GM19099 (cell line): Measurements from ENCODE around the gene MEF2C.

Source experiments
- POLR2A ChIP-seq: IDR thresholded peaks from 3 replicates; pipeline ENCODE4 v1.6.1; 2011; ENCODE audit warnings: low read depth; ENCODE audit not compliant: insufficient read length; ENCODE audit errors: extremely low read depth

Gene MEF2C

DNA sequence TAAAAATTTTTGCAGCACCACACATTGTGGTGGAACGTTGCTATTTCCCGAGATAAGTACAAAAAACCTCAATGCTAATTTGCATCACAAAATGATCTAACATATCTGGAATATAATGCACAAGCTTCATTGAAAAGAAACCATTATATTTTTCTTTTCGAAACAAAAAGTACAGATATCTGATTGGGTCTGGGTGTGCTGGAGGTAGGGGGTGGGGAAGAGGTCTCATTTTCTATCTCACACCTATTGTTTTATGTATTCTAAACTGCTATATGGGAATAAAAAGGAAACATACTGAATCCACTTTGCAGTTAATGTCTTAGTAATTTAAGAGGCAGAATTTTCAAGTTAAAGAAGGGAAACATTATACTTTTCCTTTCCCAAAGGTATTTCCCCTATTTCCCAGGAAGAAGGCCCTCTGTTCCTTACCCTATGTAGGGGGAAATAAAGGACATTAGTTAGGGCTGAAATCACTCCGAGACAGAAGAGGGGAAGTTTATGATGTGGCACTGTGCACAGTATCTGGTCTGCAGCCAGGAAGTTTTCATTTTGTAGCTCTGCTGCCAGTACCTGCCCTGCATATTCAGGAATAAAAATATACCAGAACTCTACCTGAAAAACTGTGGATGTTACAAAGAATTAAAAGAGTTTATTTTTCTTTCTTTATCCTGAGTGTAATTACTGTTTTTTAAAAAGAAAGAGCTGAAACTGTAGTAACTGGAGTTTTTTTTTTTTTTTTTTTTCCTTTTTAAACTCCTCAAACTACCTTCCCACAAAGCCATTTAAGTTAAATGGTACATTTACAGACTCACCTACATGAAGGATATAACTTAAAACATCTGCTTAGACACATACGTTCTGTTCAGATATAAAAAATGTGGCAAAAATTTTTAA lies 7.4 kb downstream of the MEF2C start:
- no peak for TF ChIP-seq POLR2A

GRCh38 chr5:88873447-88873846 lies 9.5 kb downstream of the MEF2C start:
- no peak for TF ChIP-seq POLR2A

DNA sequence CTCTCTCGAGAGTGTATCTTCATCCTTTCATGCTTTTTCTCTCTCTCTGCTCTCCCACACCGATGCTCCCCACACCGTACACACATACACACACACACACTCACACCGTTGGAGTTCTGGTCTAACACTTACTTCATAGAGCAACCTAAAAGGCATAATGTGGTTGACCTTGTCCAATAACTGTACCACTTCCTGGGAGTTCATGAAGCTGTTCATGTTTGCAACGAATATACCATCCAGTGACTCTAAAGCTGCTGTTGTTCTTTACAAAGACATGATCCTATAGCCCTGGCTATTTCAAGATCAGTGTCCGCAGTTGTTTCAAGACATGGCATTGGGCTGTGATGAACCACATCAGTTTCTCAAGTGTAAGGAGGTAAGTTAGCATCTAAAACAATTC lies 10.0 kb downstream of the MEF2C start:
- TF ChIP-seq POLR2A = no peak

DNA sequence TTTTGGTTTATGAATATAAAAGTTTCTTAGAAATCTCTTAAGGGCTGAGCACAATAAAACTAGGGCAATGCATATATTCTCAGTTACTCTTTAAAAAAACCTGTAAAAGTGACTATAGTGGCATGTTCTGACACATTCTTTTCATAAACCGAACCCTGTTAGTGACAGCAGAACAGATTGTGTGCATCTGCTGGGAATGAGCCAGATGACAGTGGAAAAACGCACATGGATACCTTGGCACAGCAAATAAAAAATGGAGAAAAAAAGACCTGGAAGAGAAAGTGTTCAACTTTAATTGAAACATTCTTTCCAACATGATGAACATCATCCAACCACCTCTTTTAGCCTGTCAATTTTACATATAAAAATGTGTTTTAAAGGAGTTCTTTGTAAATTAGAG lies 12.7 kb downstream of the MEF2C start:
- no peak for TF ChIP-seq POLR2A

- TF ChIP-seq POLR2A = no peak
These were observed 14.4 kb downstream of the MEF2C start for GRCh38 chr5:88868468-88869068.

GRCh38 chr5:88867638-88868037 lies 15.3 kb downstream of the MEF2C start:
- TF ChIP-seq POLR2A = no peak

DNA sequence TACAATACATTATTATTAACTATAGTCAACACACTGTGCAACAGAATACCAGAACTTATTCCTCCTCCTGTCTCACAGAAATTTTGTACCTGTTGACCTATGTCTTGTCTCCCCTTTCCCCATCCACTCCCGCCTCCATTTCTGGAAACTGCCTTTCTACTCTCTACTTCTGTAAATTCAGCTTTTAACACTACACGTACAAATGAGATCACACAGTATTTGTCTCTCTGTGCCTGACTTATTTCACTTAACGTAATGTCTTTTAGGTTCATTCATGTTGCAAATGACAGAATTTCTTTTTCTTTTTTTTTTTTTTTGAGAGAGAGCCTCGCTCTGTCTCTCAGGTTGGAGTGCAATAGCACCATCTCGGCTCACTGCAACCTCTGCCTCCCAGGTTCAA lies 19.5 kb downstream of the MEF2C start:
- TF ChIP-seq POLR2A = no peak

GRCh38 chr5:88862547-88863175 lies 20.3 kb downstream of the MEF2C start:
- TF ChIP-seq POLR2A = no peak

GRCh38 chr5:88861231-88861630 lies 21.8 kb downstream of the MEF2C start:
- no peak for TF ChIP-seq POLR2A

- TF ChIP-seq POLR2A = no peak
These were observed 22.5 kb downstream of the MEF2C start for GRCh38 chr5:88860501-88860900.

DNA sequence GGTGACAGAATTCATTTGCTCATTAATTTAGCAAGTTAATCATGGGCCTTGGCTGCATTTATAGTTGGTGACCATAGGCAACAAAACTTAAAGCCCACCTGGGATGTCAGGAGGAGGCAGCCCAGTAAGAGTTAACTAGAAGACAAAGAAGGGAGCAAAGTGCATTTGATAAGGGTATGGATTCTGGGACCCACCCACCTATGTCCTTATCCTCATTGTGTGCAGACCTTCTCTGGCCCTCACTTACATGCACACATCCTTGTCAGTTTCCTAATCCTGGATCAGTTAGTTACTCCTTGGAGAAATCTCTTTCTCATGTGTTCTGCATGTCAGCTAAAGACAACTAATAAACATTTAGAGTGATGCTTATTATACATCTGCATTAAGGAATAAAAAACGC lies 24.6 kb downstream of the MEF2C start:
- no peak for TF ChIP-seq POLR2A

GRCh38 chr5:88854769-88855168 lies 28.2 kb downstream of the MEF2C start:
- TF ChIP-seq POLR2A = no peak

GRCh38 chr5:88847420-88847819 lies 35.6 kb downstream of the MEF2C start:
- TF ChIP-seq POLR2A = no peak

GRCh38 chr5:88846434-88846833 lies 36.5 kb downstream of the MEF2C start:
- TF ChIP-seq POLR2A = no peak

DNA sequence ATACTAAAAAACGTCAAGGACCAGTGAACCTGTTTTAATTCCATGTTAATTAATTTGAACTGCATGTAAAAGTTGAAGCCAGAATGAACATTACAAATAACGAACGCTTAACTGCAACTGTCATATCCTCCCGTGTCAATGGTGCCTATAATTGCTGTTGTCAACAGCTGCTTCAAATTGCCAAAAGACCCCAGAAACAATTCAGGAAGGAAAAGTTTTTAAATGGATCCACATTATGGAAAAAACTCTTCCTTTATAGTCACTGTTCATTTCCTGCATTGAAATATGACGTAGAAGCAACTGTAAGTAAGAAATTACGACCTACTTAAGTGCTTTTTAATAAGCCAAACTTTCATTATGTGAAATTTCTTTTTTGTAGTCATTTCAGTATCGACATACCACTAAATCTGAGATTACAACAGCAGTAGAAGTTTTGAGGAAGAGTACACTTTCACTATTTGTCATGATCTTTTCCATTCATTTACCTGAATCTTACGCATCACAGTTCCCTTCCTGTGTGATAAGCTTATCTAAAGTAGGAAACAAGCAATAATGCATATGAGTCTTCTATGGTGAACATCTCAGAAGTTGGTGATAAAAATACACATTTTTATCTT lies 37.8 kb downstream of the MEF2C start:
- no peak for TF ChIP-seq POLR2A

GRCh38 chr5:88842784-88843183 lies 40.2 kb downstream of the MEF2C start:
- no peak for TF ChIP-seq POLR2A

DNA sequence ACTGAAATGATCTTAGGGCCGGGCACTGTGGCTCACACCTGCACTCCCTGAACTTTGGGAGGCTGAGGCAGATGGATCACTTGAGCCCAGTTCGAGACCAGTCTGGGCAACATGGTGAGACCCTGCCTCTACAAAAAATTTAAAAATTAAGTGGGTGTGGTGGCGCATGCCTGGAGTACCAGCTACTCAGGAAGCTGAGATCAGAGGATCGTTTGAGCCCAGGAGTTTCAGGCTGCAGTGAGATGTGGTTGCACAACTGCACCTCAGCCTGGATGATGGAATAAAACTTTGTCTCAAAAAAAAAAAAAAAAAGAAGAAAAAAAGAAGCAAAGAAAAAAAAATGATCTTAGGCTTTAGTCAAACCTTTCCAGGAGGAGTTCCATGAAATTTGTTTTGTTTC lies 41.8 kb downstream of the MEF2C start:
- TF ChIP-seq POLR2A = no peak
